Ascending aorta (tissue), 2 donors: ENCODE data around the gene LRRC17. TPM values are rescaled to one million over a fixed set of nuclear protein-coding genes. Genes with fewer than 3 reads are reported as not detected.
A peak's percentile ranks its signal among the peaks of the same experiment; 100 is the strongest.

Source experiments
- DNase-seq, 2 donors: peaks; one replicate each; pipeline ENCODE4 v3.0.0-alpha.2; 2019; ENCODE audit warnings: low spot score in 2 of 2
- H3K27ac ChIP-seq, 2 donors: fragments of 200-600 bp; sonication (generic); one replicate each; pipeline ENCODE4 v1.5.1; 2016 to 2017; ENCODE audit warnings: mild to moderate bottlenecking in 1 of 2
- H3K27me3 ChIP-seq: fragments of 200-600 bp; sonication (generic); one replicate; pipeline ENCODE4 v1.5.1; 2017
- H3K36me3 ChIP-seq, 2 donors: fragments of 200-600 bp; sonication (generic); one replicate each; pipeline ENCODE4 v1.5.1; 2016
- H3K4me1 ChIP-seq, 2 donors: fragments of 200-600 bp; sonication (generic); one replicate each; pipeline ENCODE4 v1.5.1; 2016 to 2017; ENCODE audit warnings: mild to moderate bottlenecking in 1 of 2
- H3K4me3 ChIP-seq, 2 donors: fragments of 200-600 bp; sonication (generic); one replicate each; pipeline ENCODE4 v1.5.1; 2016 to 2017; ENCODE audit warnings: mild to moderate bottlenecking in 1 of 2
- H3K9me3 ChIP-seq, 2 donors: fragments of 200-600 bp; sonication (generic); one replicate each; pipeline ENCODE4 v1.5.1; 2016
- intact Hi-C: fragments of 100-400 bp; cut with DNase I; formaldehyde crosslinking; loops from one replicate; pipeline ENCODE4 v1.15.1; 2023
- total RNA-seq: library from RNA; depleted of rRNA; stranded (reverse); fragments of >200 nt; gene quantifications from one replicate; pipeline ENCODE4 v1.1.0, GENCODE V29; 2016
- TF ChIP-seq, protein P1 (sequence below), 3 experiments: fragments of 200-600 bp in 2 of 3; fragments of 450-650 bp in 1 of 3; sonication (generic) in 2 of 3; IDR thresholded peaks; one replicate each; pipeline ENCODE4 v1.5.1; 2016 to 2019; ENCODE audit warnings: antibody characterized with exemption in 3 of 3, mild to moderate bottlenecking in 1 of 3, moderate library complexity in 1 of 3

Gene LRRC17
- total RNA-seq, 1 donor from 2014 or later = 10.5 TPM

DNA sequence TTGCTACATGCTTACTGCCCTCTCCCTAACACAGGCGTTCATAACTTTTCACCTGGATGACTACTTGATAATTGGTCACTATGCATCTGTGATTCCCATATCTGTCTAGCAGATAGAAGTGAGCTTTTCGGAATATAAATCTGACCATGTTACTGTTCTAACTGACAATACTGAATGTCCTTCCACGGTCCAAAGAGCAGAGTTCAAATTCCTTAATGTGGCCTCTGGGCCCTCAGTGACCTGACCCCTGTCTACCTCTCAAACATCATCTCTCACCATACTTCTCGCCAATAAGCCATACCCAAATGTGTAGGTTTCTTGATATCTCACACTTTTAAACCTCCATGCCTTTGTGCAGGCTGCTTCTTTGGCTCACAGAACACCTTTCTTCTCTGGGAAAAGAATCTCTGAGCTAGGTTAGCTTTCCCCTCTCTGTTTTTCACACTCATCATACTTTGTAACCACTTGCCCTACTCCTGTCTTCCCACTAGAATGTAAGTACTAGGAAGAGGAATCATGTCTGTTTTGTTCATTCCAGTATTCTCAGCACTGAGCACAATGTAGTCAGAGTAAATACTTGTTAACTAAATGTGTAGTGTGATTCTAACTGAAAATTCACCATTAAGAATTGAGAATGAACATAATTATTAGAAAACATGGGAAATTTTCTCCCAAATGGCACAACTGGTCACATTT, 39.2 kb upstream of the LRRC17 start:
- Histone ChIP-seq H3K36me3 (no peaks in the 10 kb centered on the region), H3K27me3 (no peaks in the 10 kb centered on the region), H3K27ac (peak overlapping the region; percentile 59 to 74), H3K4me1 (peaks cover 5 to 26% of the 10 kb centered on the region in 2 donors), H3K4me3 (no peak overlapping the region), H3K9me3 (no peaks in the 10 kb centered on the region)
- intact Hi-C loops = loop anchor here (5.0 kb wide), 1 partner anchor 119 kb away; no protein-coding TSS in a partner anchor
- no peak for DNase-seq
- TF ChIP-seq, protein P1, sequence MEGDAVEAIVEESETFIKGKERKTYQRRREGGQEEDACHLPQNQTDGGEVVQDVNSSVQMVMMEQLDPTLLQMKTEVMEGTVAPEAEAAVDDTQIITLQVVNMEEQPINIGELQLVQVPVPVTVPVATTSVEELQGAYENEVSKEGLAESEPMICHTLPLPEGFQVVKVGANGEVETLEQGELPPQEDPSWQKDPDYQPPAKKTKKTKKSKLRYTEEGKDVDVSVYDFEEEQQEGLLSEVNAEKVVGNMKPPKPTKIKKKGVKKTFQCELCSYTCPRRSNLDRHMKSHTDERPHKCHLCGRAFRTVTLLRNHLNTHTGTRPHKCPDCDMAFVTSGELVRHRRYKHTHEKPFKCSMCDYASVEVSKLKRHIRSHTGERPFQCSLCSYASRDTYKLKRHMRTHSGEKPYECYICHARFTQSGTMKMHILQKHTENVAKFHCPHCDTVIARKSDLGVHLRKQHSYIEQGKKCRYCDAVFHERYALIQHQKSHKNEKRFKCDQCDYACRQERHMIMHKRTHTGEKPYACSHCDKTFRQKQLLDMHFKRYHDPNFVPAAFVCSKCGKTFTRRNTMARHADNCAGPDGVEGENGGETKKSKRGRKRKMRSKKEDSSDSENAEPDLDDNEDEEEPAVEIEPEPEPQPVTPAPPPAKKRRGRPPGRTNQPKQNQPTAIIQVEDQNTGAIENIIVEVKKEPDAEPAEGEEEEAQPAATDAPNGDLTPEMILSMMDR (IDR thresholded peaks at IDR 0.05) = no peak

DNA sequence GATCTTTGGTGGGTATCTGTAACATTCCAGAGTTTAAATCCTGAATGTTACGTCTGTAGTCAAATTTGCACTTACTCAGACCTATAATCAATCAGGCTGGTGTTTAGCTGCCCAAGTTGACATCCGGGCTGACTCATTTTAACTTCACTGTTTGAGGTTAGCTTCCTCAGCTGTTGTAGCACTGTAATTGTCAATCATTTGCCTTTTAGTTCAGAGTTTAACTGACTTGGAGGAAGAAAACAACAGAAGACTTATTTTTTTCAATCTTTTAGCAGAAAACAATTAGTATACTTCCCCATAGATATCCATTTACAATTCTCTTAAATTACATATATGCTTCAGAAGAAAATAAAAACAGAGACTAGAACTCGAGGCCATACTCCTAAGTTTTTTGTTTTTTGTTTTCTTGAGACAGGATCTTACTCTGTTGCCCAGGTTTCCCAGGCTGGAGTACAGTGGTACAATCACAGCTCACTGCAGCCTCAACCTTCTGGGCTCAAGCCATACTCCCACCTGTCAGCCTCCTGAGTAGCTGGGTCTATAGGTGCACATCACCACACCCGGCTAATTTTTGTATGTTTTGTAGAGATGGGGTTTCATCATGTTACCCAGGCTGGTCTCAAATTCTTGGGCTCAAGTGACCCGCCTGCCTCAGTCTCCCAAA, 38.5 kb upstream of the LRRC17 start:
- Histone ChIP-seq H3K4me3 (no peak overlapping the region), H3K9me3 (no peaks in the 10 kb centered on the region), H3K27ac (peak overlapping the region; percentile 59 to 74), H3K4me1 (peaks cover 5 to 26% of the 10 kb centered on the region in 2 donors), H3K36me3 (no peaks in the 10 kb centered on the region), H3K27me3 (no peaks in the 10 kb centered on the region)
- intact Hi-C loops = loop anchor here (5.0 kb wide), 1 partner anchor 118 kb away; no protein-coding TSS in a partner anchor
- DNase-seq = no peak
- TF ChIP-seq, protein P1 (IDR thresholded peaks at IDR 0.05) = no peak

DNA sequence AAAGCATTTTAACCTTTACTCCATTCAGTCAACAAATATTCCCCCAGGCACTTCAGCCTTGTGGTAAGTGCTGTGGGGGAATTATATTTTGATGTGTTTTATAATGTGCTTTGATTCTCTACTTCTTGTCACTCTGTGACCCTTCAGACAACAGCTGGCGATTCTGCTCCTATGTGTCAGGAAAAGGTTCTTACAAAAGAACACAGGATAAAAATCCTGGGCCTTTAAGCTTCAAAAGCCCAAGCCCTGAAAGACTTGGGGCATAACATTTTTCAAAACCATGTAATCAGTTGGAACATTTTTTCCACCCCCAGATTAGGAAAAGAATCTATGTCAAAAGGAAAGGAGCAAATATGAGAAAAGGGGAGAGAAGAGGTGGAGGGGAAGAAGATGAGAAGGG, 37.8 kb upstream of the LRRC17 start:
- DNase-seq = no peak
- Histone ChIP-seq H3K27me3 (no peaks in the 10 kb centered on the region), H3K4me3 (no peak overlapping the region), H3K9me3 (no peaks in the 10 kb centered on the region), H3K4me1 (peaks cover 5 to 26% of the 10 kb centered on the region in 2 donors), H3K27ac (peak overlapping the region; percentile 59 to 74), H3K36me3 (no peaks in the 10 kb centered on the region)
- TF ChIP-seq, protein P1 (IDR thresholded peaks at IDR 0.05) = no peak
- intact Hi-C loops = loop anchor here (5.0 kb wide), 3 partner anchors 37 to 117 kb away; partner anchors contain the start of gene LRRC17

DNA sequence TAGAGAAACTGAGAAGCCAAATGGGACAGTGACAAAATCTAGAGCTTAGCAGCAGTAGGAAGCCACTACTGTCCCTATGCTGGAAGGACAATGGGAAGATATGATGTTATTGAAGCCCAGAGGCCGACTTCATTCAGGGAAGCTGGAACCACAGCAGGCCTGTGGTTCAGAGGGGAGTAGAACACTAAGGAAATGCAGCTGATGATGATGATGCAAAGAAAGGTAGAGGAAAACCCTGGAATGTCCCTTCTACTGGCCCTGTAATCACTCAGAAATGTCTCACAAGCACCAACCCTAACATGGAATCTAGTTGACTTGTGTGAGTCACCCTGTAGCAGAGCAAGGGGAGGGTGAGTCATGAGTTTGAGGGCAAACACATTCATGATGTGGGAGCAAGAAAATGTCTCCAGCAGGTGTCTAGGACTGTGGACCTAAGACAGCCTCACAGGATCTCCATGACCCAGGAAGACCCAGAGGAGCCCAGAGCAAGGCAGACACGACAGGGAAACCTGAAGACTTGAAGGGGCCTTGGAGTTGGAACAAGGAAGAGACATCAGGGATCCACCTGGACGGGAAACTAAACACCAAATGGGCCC, 37.0 kb upstream of the LRRC17 start:
- peak; percentile 25 to 77 for DNase-seq
- H3K4me3 ChIP-seq = no peak overlapping the region
- peaks cover 5 to 26% of the 10 kb centered on the region in 2 donors for H3K4me1 ChIP-seq
- no peaks in the 10 kb centered on the region for H3K27me3 ChIP-seq
- TF ChIP-seq, protein P1 (IDR thresholded peaks at IDR 0.05) = no peak
- intact Hi-C loops = loop anchor here (5.0 kb wide), 2 partner anchors 37 to 57 kb away; partner anchors contain the start of gene LRRC17
- H3K27ac ChIP-seq = peak overlapping the region; percentile 59 to 74
- no peaks in the 10 kb centered on the region for H3K36me3 ChIP-seq
- no peaks in the 10 kb centered on the region for H3K9me3 ChIP-seq

DNA sequence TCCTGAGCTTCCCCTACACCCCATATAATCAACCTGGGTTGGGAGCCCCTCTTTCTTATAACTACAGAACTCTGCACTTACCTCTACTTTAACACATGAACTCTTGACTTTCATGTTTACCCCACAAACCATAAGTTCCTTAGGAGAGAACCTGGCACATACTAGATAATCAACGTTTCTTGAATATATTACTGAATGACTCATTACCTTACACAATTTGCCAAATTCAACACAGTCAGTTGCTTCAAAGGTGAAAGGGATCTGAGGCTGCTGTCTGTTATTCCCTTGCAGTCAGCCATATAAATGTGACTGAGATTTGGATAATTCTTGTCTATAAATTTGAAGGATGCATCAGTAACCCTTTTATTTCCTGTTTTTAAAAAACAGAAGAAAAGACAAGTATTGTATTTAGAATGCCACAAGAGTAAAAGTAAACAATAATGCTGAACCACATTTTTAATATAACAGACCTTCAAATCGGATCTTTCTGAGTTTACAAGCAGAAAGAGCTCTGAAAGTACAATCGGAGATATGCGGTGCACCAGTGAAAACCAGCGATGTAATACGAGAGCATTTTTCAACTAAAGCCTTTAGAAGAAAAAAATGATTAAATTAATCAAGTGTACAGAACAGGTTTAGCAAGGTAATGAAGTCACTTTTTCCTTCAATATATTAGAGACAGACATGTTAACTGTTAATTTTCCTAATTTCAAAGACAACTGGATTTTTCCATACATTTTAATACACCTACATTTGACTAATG, 29.5 kb upstream of the LRRC17 start:
- H3K27me3 ChIP-seq = no peaks in the 10 kb centered on the region
- no peaks in the 10 kb centered on the region for H3K9me3 ChIP-seq
- no peaks in the 10 kb centered on the region for H3K4me1 ChIP-seq
- TF ChIP-seq, protein P1 (IDR thresholded peaks at IDR 0.05) = no peak
- H3K27ac ChIP-seq = no peak overlapping the region
- H3K4me3 ChIP-seq = no peak overlapping the region
- intact Hi-C loops = no loop called here
- H3K36me3 ChIP-seq = no peaks in the 10 kb centered on the region
- DNase-seq = no peak
